Heart left ventricle (tissue), 16 donors: ENCODE measurements around the gene ITGAE. TPM values are rescaled to one million over a fixed set of nuclear protein-coding genes. Genes with fewer than 3 reads are reported as not detected.

Source experiments
- ATAC-seq, 4 donors: fragments of 200-7000 bp; cut with Tn5 transposase; one replicate each; pipeline ENCODE4 v1.9.1; 2020 to 2022; ENCODE audit warnings: moderate library complexity in 4 of 4, mild to moderate bottlenecking in 3 of 4, moderate number of reproducible peaks in 1 of 4
- DNase-seq, 5 donors: peaks; one replicate each; pipeline ENCODE4 v3.0.0-alpha.2; 2020
- H3K27ac ChIP-seq, 12 donors: fragments of 200-600 bp; sonication (generic) in 4 of 12; one replicate each; pipeline versions ENCODE4 v1.5.0 to v1.8.0; 2016 to 2022; ENCODE audit warnings: mild to moderate bottlenecking in 2 of 12
- H3K27me3 ChIP-seq, 9 donors: fragments of 200-600 bp; sonication (generic) in 2 of 9; one replicate each; pipeline versions ENCODE4 v1.5.1 to v1.8.0; 2016 to 2022; ENCODE audit warnings: mild to moderate bottlenecking in 3 of 9
- H3K36me3 ChIP-seq, 9 donors: fragments of 200-600 bp; sonication (generic) in 2 of 9; one replicate each; pipeline versions ENCODE4 v1.5.0 to v1.8.0; 2018 to 2022; ENCODE audit warnings: mild to moderate bottlenecking in 2 of 9
- H3K4me1 ChIP-seq, 12 donors: fragments of 200-600 bp; sonication (generic) in 4 of 12; one replicate each; pipeline versions ENCODE4 v1.5.0 to v1.8.0; 2016 to 2022; ENCODE audit warnings: mild to moderate bottlenecking in 3 of 12
- H3K4me3 ChIP-seq, 12 donors: fragments of 200-600 bp; sonication (generic) in 4 of 12; one replicate each; pipeline versions ENCODE4 v1.5.0 to v1.8.0; 2017 to 2022; ENCODE audit warnings: mild to moderate bottlenecking in 9 of 12, moderate library complexity in 4 of 12
- H3K9me3 ChIP-seq, 12 donors: fragments of 200-600 bp; sonication (generic) in 4 of 12; one replicate each; pipeline versions ENCODE4 v1.5.0 to v1.8.0; 2016 to 2022; ENCODE audit warnings: mild to moderate bottlenecking in 1 of 12
- CTCF ChIP-seq, 12 donors: fragments of 200-600 bp; sonication (generic) in 4 of 12; IDR thresholded peaks; one replicate each; pipeline versions ENCODE4 v1.5.0 to v1.8.0; 2018 to 2022; ENCODE audit warnings: antibody characterized with exemption in 12 of 12, mild to moderate bottlenecking in 5 of 12
- POLR2A ChIP-seq, 2 donors: fragments of 450-650 bp; IDR thresholded peaks; one replicate each; pipeline ENCODE4 v1.6.1; 2017; ENCODE audit warnings: antibody characterized with exemption in 2 of 2, mild to moderate bottlenecking in 2 of 2, moderate library complexity in 2 of 2
- WGBS, 4 donors: extraction: QIAGEN DNeasy Blood & Tissue Kit in 2 of 4; methylation state at CpG; one replicate each; pipeline versions ENCODE4 v1.1.5 to v1.1.7; 2013 to 2018; 5-methylcytosine and 5-hydroxymethylcytosine counted together
- intact Hi-C, 10 donors: fragments of 100-400 bp; cut with DNase I; formaldehyde crosslinking; loops; one replicate each; pipeline versions ENCODE4 v1.11.1 to v1.14.2; 2022
- polyA plus RNA-seq, 2 donors: library from polyadenylated mRNA; stranded (reverse); fragments of 200-250 nt; gene quantifications; one replicate each; pipeline ENCODE4 v1.2.3, GENCODE V29; 2013
- total RNA-seq, 9 donors: library from RNA; depleted of rRNA in 2 of 9; stranded (reverse); fragments of >200 nt in 2 of 9; fragmentation: NEBNext Ultra II Directional in 3 of 9; extraction: Animal tissue kit (Norgen Biotek cat#: 25700) in 3 of 9; gene quantifications; one replicate each; pipeline versions ENCODE4 v1.1.0 to v1.2.4, GENCODE V29; 2016 to 2023
- donor health status: ischemic (EF 13 %, LVEDD 7.1; RV severe dilation, severe dysfunction).
- donor health status: healthy with polysubstance abuse.
- donor health status: DM: no; HTN: yes; CAD: no.
- donor health status: DM: no; HTN: no; CAD: no.
- donor health status: ischemic (EF 25% LVEDD 6.9; RV normal size, moderate dysfunction).
- donor health status: ischemic (EF 25% LVEDD 5.7; RV mildly dilated, moderate dysfunction).
- donor health status: healthy.
- donor health status: DM: yes; HTN: yes; CAD: no.
- donor health status: ischemic (EF 35%, LVEDD 5.7; RV mildly dilated, moderate dysfunction).
- donor health status: nonischemic (EF 11% LVEDD 7.7; RV severe dilation, severe dysfunction).
- donor health status: DM: yes; HTN: yes; CAD: no.
- donor health status: PGD.
- donor health status: ischemic (EF 29% LVEDD 5.4; RV normal size, mild dysfunction).
- donor health status: nonischemic (EF 23%, LVEDD 6.1; RV moderate dilation, normal function).

Gene ITGAE
- total and polyA plus RNA-seq, 11 donors, result 7.1 to 32.9 (median 15.3) TPM

- no peaks in the 10 kb centered on the region for H3K9me3 ChIP-seq
- intact Hi-C loops, result loop anchor here in 1 of 10 donors (10.0 kb wide), 1 partner anchor 84 kb away; no protein-coding TSS in a partner anchor
- ATAC-seq (peak; percentile 56 to 93 (median 81)), DNase-seq (no peak)
- TF ChIP-seq POLR2A (IDR thresholded peaks at IDR 0.05) (no peak), CTCF (IDR thresholded peaks at IDR 0.05) (no peak)
- WGBS, 4 donors, result 53 to 70% (median 60%) methylated on average over 6 of the region's 6 CpGs
- no peaks in the 10 kb centered on the region for H3K27me3 ChIP-seq
- peaks cover 0 to 9% (median 0%) of the 10 kb centered on the region in 12 donors for H3K4me1 ChIP-seq
- H3K27ac ChIP-seq, result peak overlapping the region in 4 of 12 donors; percentile 54 to 72 (median 60)
- no peak overlapping the region for H3K4me3 ChIP-seq
- peaks cover 6 to 100% (median 99%) of the 10 kb centered on the region in 9 donors for H3K36me3 ChIP-seq
These were observed 17.8 kb upstream of the ITGAE start for GRCh38 chr17:3818786-3819185.

- Histone ChIP-seq H3K36me3 (peaks cover 6 to 100% (median 99%) of the 10 kb centered on the region in 9 donors), H3K4me1 (peaks cover 0 to 9% (median 0%) of the 10 kb centered on the region in 12 donors), H3K27me3 (no peaks in the 10 kb centered on the region), H3K4me3 (no peak overlapping the region), H3K9me3 (no peaks in the 10 kb centered on the region), H3K27ac (peak overlapping the region in 4 of 12 donors; percentile 49 to 64 (median 56))
- whole genome bisulfite sequencing, 4 donors, result 91 to 93% (median 91%) methylated on average over 12 of the region's 12 CpGs
- DNase-seq, result no peak
- TF ChIP-seq CTCF (IDR thresholded peaks at IDR 0.05), result no peak
- TF ChIP-seq POLR2A (IDR thresholded peaks at IDR 0.05), result no peak
- ATAC-seq, result no peak
- intact Hi-C loops, result loop anchor here in 1 of 10 donors (10.0 kb wide), 1 partner anchor 83 kb away; no protein-coding TSS in a partner anchor
These were observed 17.0 kb upstream of the ITGAE start for GRCh38 chr17:3817851-3818605.

- H3K9me3 ChIP-seq, result no peaks in the 10 kb centered on the region
- WGBS, 4 donors, result 88 to 90% (median 89%) methylated on average over 7 of the region's 7 CpGs
- no peak for ATAC-seq
- peaks cover 3 to 100% (median 99%) of the 10 kb centered on the region in 9 donors for H3K36me3 ChIP-seq
- no peak overlapping the region for H3K4me3 ChIP-seq
- intact Hi-C loops, result loop anchor here in 1 of 10 donors (10.0 kb wide), 1 partner anchor 81 kb away; no protein-coding TSS in a partner anchor
- no peak overlapping the region for H3K27ac ChIP-seq
- no peak for TF ChIP-seq CTCF (IDR thresholded peaks at IDR 0.05)
- no peak for TF ChIP-seq POLR2A (IDR thresholded peaks at IDR 0.05)
- no peak for DNase-seq
- no peaks in the 10 kb centered on the region for H3K27me3 ChIP-seq
- H3K4me1 ChIP-seq, result peaks cover 0 to 9% (median 0%) of the 10 kb centered on the region in 12 donors
These were observed 14.9 kb upstream of the ITGAE start for GRCh38 chr17:3815925-3816324.

- intact Hi-C loops, result loop anchor here in 1 of 10 donors (10.0 kb wide), 1 partner anchor 80 kb away; no protein-coding TSS in a partner anchor
- H3K27ac ChIP-seq, result no peak overlapping the region
- no peak for ATAC-seq
These were observed 14.1 kb upstream of the ITGAE start for GRCh38 chr17:3815122-3815521.

More at GRCh38 chr17:3815122-3815521, 14.1 kb upstream of the ITGAE start:
- H3K4me3 ChIP-seq, result no peak overlapping the region
- TF ChIP-seq CTCF (IDR thresholded peaks at IDR 0.05), result no peak
- TF ChIP-seq POLR2A (IDR thresholded peaks at IDR 0.05), result no peak
- 85 to 88% (median 86%) methylated on average over 6 of the region's 6 CpGs for WGBS, 4 donors
- no peaks in the 10 kb centered on the region for H3K9me3 ChIP-seq
- H3K27me3 ChIP-seq, result no peaks in the 10 kb centered on the region
- peaks cover 0 to 9% (median 0%) of the 10 kb centered on the region in 12 donors for H3K4me1 ChIP-seq
- DNase-seq, result no peak
- H3K36me3 ChIP-seq, result peaks cover 3 to 100% (median 99%) of the 10 kb centered on the region in 9 donors
